CD14-positive monocyte (primary cell): ENCODE data around the gene CUBN. TPM values are rescaled to one million over a fixed set of nuclear protein-coding genes. Genes with fewer than 3 reads are reported as not detected.

Experiments
- DNase-seq, 3 donors: peaks; one replicate each; pipeline ENCODE4 v3.0.0-alpha.2; 2011 to 2022
- H2AFZ ChIP-seq: 2 replicates; pipeline ENCODE4 v1.6.0; 2012; ENCODE audit warnings: mild to moderate bottlenecking, low read depth, low read length, inconsistent platforms; ENCODE audit not compliant: insufficient read depth, poor library complexity, severe bottlenecking
- H3K27ac ChIP-seq, 2 donors: 1 replicate in 1 of 2; 2 replicates in 1 of 2; pipeline ENCODE4 v1.5.1; 2012 to 2013; ENCODE audit warnings: low read length in 2 of 2, control low read depth in 1 of 2, inconsistent platforms in 1 of 2, low read depth in 1 of 2, mild to moderate bottlenecking in 1 of 2
- H3K27me3 ChIP-seq, 2 donors: one replicate each; pipeline versions ENCODE4 v1.6.0 to v1.6.1; 2011 to 2013; ENCODE audit warnings: low read length in 2 of 2; ENCODE audit not compliant: control insufficient read depth in 2 of 2, insufficient read depth in 2 of 2
- H3K36me3 ChIP-seq, 2 donors: replicated peaks in 1 of 2; 1 replicate in 1 of 2; 2 replicates in 1 of 2; pipeline versions ENCODE4 v1.5.1 to v1.6.1; 2012 to 2013; ENCODE audit warnings: low read length in 2 of 2, control low read depth in 1 of 2, inconsistent platforms in 1 of 2, mild to moderate bottlenecking in 1 of 2; ENCODE audit not compliant: insufficient read depth in 2 of 2, control insufficient read depth in 1 of 2
- H3K4me1 ChIP-seq, 2 donors: 1 replicate in 1 of 2; 2 replicates in 1 of 2; pipeline versions ENCODE4 v1.5.1 to v1.6.1; 2012 to 2013; ENCODE audit warnings: low read length in 2 of 2, control low read depth in 1 of 2, inconsistent platforms in 1 of 2, mild to moderate bottlenecking in 1 of 2, moderate library complexity in 1 of 2; ENCODE audit not compliant: insufficient read depth in 2 of 2, control insufficient read depth in 1 of 2
- H3K4me2 ChIP-seq: replicated peaks from 2 replicates; pipeline ENCODE3; 2012; ENCODE audit warnings: low read length, moderate library complexity, mild to moderate bottlenecking; ENCODE audit not compliant: poor library complexity, severe bottlenecking; ENCODE audit errors: extremely low read depth
- H3K4me3 ChIP-seq, 3 experiments: fragments of 200-600 bp in 1 of 3; sonication (generic) in 1 of 3; replicated peaks in 1 of 3; 1 replicate in 2 of 3; 2 replicates in 1 of 3; pipeline ENCODE4 v1.5.1; 2011 to 2013; ENCODE audit warnings: low read length in 3 of 3, mild to moderate bottlenecking in 3 of 3, control low read depth in 2 of 3, low read depth in 2 of 3, inconsistent platforms in 1 of 3, moderate library complexity in 1 of 3
- H3K79me2 ChIP-seq: 2 replicates; pipeline ENCODE4 v1.6.0; 2012; ENCODE audit warnings: mild to moderate bottlenecking, control low read depth, inconsistent platforms, low read length, moderate library complexity; ENCODE audit not compliant: insufficient read depth
- H3K9ac ChIP-seq: 2 replicates; pipeline ENCODE4 v1.6.0; 2017; ENCODE audit warnings: low read length, mild to moderate bottlenecking; ENCODE audit not compliant: insufficient read depth, poor library complexity, severe bottlenecking
- H3K9me3 ChIP-seq, 2 donors: replicated peaks in 1 of 2; 1 replicate in 1 of 2; 2 replicates in 1 of 2; pipeline versions ENCODE4 v1.5.1 to v1.6.1; 2012 to 2013; ENCODE audit warnings: low read length in 2 of 2, control low read depth in 1 of 2; ENCODE audit not compliant: control insufficient read depth in 1 of 2, insufficient read depth in 1 of 2
- H4K20me1 ChIP-seq: 2 replicates; pipeline ENCODE4 v1.6.0; 2012; ENCODE audit warnings: mild to moderate bottlenecking, low read length, control low read depth, moderate library complexity; ENCODE audit not compliant: insufficient read depth
- H3K27ac Mint-ChIP-seq, 7 donors: one replicate each; pipeline ENCODE4 v1.8.0; 2020; ENCODE audit warnings: mild to moderate bottlenecking in 7 of 7, mixed read lengths in 7 of 7, moderate library complexity in 6 of 7, inconsistent platforms in 2 of 7
- H3K27me3 Mint-ChIP-seq, 3 donors: one replicate each; pipeline ENCODE4 v1.8.0; 2021 to 2022; ENCODE audit warnings: low read depth in 3 of 3, mild to moderate bottlenecking in 3 of 3, mixed read lengths in 3 of 3, moderate library complexity in 3 of 3, inconsistent platforms in 1 of 3
- H3K36me3 Mint-ChIP-seq, 2 donors: one replicate each; pipeline ENCODE4 v1.8.0; 2020; ENCODE audit warnings: mixed read lengths in 2 of 2, inconsistent platforms in 1 of 2, mild to moderate bottlenecking in 1 of 2
- H3K4me1 Mint-ChIP-seq: one replicate; pipeline ENCODE4 v1.8.0; 2020; ENCODE audit warnings: mild to moderate bottlenecking, mixed read lengths
- H3K4me3 Mint-ChIP-seq, 2 donors: one replicate each; pipeline ENCODE4 v1.8.0; 2020; ENCODE audit warnings: mild to moderate bottlenecking in 2 of 2, mixed read lengths in 2 of 2, moderate library complexity in 1 of 2
- H3K9me3 Mint-ChIP-seq, 7 donors: one replicate each; pipeline ENCODE4 v1.8.0; 2020 to 2022; ENCODE audit warnings: mixed read lengths in 7 of 7, mild to moderate bottlenecking in 6 of 7, moderate library complexity in 6 of 7, inconsistent platforms in 2 of 7
- CTCF ChIP-seq: fragments of 200-600 bp; IDR thresholded peaks from one replicate; pipeline ENCODE4 v1.8.0; 2022; ENCODE audit warnings: antibody characterized with exemption, mild to moderate bottlenecking
- WGBS: methylation state at CpG from one replicate; pipeline ENCODE4 v1.1.5; 2013; ENCODE audit warnings: missing lambda C conversion rate; ENCODE audit not compliant: insufficient coverage; 5-methylcytosine and 5-hydroxymethylcytosine counted together
- intact Hi-C, 2 donors: fragments of 100-400 bp; cut with micrococcal nuclease; formaldehyde crosslinking; loops; one replicate each; pipeline versions ENCODE4 v1.15.0 to v1.15.1; 2023
- polyA plus RNA-seq, 3 donors: library from polyadenylated mRNA; depleted of rRNA in 1 of 3; unstranded in 2 of 3; stranded (reverse) in 1 of 3; fragments of 300-500 nt in 2 of 3; fragments of >200 nt in 1 of 3; fragmentation: Illumina TruSeq in 2 of 3; gene quantifications; 1 replicate in 2 of 3; 2 replicates in 1 of 3; pipeline ENCODE4 v1.2.3, GENCODE V29; 2012 to 2021

The CUBN gene
- polyA plus RNA-seq, 3 donors = 0.95 TPM; not detected in 2

- H3K9me3 ChIP-seq = peaks cover 5 to 9% of the 10 kb centered on the region in 2 donors
- TF ChIP-seq CTCF = no peak
- H3K36me3 ChIP-seq = no peaks in the 10 kb centered on the region
- WGBS = under 1% methylated on average over 58 of the region's 65 CpGs
- Mint-ChIP-seq H3K9me3 (peaks cover 5 to 10% (median 8%) of the 10 kb centered on the region in 7 donors), H3K27me3 (peaks cover 0 to 10% (median 5%) of the 10 kb centered on the region in 3 donors), H3K27ac (peak within 1 kb of the TSS; percentile 81 to 97 (median 93)), H3K36me3 (peaks cover 16 to 22% of the 10 kb centered on the region in 2 donors), H3K4me1 (peaks cover 53% of the 10 kb centered on the region), H3K4me3 (peak within 1 kb of the TSS; percentile 87 to 98)
- H3K4me3 ChIP-seq = peak within 1 kb of the TSS; percentile 62 to 93 (median 88)
- H3K79me2 ChIP-seq = peaks cover 44% of the 10 kb centered on the region
- peak within 1 kb of the TSS; percentile 99 for H2AFZ ChIP-seq
- intact Hi-C loops = loop anchor here in 1 of 2 donors (10.0 kb wide), 1 partner anchor 1837 kb away; the partner anchor contains the start of genes ARL5B and NSUN6
- H3K4me1 ChIP-seq = peaks cover 40 to 52% of the 10 kb centered on the region in 2 donors
- H3K4me2 ChIP-seq = peak within 1 kb of the TSS; percentile 95
- peak within 1 kb of the TSS; percentile 73 for H3K9ac ChIP-seq
- H4K20me1 ChIP-seq = peaks cover 4% of the 10 kb centered on the region
- peak; percentile 100 for DNase-seq
- peaks cover 0 to 2% of the 10 kb centered on the region in 2 donors for H3K27me3 ChIP-seq
- H3K27ac ChIP-seq = peak within 1 kb of the TSS; percentile 52 to 86
Observed at GRCh38 chr10:16817125-16818019, 312.2 kb downstream of the CUBN start, which contains the start of gene RSU1. Gene RSU1, minus strand, starts transcription at chr10:16817424. Its CDS starts 343 bp downstream, at chr10:16817081.

GRCh38 chr10:16816830-16817124, 312.8 kb downstream of the CUBN start:
- Mint-ChIP-seq H3K27ac (peak overlapping the region; percentile 81 to 97 (median 93)), H3K27me3 (peaks cover 0 to 10% (median 5%) of the 10 kb centered on the region in 3 donors), H3K9me3 (peaks cover under 1 to 4% (median 3%) of the 10 kb centered on the region in 7 donors), H3K4me1 (peaks cover 55% of the 10 kb centered on the region), H3K36me3 (peaks cover 14 to 21% of the 10 kb centered on the region in 2 donors), H3K4me3 (peak overlapping the region; percentile 87 to 98)
- peaks cover 4% of the 10 kb centered on the region for H4K20me1 ChIP-seq
- H3K36me3 ChIP-seq = no peaks in the 10 kb centered on the region
- peak overlapping the region; percentile 62 to 93 (median 88) for H3K4me3 ChIP-seq
- H3K4me2 ChIP-seq = peak overlapping the region; percentile 95
- no peak for DNase-seq
- intact Hi-C loops = loop anchor here in 1 of 2 donors (10.0 kb wide), 1 partner anchor 1838 kb away; the partner anchor contains the start of genes ARL5B and NSUN6
- H3K27me3 ChIP-seq = peaks cover 0 to 2% of the 10 kb centered on the region in 2 donors
- peaks cover 40 to 52% of the 10 kb centered on the region in 2 donors for H3K4me1 ChIP-seq
- H3K79me2 ChIP-seq = peaks cover 47% of the 10 kb centered on the region
- H3K9ac ChIP-seq = peak overlapping the region; percentile 73
- peak overlapping the region; percentile 99 for H2AFZ ChIP-seq
- no peak for TF ChIP-seq CTCF
- 21% methylated on average over 7 of the region's 12 CpGs for WGBS
- H3K9me3 ChIP-seq = peaks cover 2 to 3% of the 10 kb centered on the region in 2 donors
- H3K27ac ChIP-seq = peak overlapping the region; percentile 52 to 86
